Stimulated activated CD8-positive, alpha-beta memory T cell treated with anti-CD3 and anti-CD28 coated beads, Interleukin-7, amount 100 ng/mL, for 24 hours (primary cell): Measurements from ENCODE around the gene MACF1.

Experiments used
- DNase-seq: peaks from one replicate; pipeline ENCODE4 v3.0.0-alpha.2; 2020; ENCODE audit warnings: low read depth

Gene MACF1

GRCh38 chr1:39213511-39214002 lies 9.1 kb downstream of the MACF1 start:
- DNase-seq = no peak

DNA sequence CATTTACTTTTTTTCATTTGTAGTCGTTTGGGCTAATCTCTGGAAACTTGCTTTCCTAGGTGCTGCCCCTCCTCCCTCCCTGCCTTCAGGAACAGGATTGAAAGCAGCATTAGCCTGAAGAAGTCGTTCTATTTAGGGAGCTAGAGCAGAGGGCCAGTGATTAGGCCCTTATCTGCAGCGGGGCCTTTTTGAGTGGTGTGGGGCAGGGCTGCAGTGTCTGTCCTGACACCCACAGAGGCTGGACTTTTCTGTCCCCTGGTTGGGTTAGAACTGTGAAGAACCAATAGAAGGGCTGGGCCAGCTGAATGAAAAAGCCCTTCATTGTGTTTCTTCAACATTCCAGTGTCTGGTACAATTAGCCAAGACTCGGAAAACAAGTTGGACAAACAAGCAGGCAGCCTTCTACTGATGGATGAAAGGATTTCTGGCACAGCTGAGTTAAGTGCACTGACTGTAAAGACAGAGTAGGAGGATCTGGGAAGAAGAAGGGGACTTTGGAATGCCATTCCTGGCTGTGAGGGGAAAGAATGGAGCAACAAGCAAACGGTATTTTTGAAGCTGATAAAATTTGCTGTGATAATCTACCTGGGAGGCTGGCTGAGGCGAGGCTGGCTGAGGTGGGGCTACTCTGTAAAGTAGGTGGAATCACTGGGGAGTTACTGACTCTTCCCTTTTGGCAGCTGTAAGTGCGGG lies 9.7 kb downstream of the MACF1 start:
- DNase-seq = no peak

DNA sequence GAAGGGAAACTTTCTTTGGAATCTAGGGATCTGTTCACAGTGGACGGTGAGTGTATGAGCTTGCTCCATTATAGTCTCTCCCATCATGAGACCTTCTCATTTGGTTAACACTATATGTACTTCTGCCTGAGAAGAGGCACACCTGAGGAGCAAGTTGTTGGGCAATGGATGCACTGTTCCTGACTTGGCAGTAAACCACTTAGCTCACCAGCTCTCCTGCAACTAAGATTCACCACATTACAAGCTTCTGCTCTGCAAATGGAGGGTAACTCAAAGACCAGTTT lies 10.2 kb downstream of the MACF1 start:
- no peak for DNase-seq

DNA sequence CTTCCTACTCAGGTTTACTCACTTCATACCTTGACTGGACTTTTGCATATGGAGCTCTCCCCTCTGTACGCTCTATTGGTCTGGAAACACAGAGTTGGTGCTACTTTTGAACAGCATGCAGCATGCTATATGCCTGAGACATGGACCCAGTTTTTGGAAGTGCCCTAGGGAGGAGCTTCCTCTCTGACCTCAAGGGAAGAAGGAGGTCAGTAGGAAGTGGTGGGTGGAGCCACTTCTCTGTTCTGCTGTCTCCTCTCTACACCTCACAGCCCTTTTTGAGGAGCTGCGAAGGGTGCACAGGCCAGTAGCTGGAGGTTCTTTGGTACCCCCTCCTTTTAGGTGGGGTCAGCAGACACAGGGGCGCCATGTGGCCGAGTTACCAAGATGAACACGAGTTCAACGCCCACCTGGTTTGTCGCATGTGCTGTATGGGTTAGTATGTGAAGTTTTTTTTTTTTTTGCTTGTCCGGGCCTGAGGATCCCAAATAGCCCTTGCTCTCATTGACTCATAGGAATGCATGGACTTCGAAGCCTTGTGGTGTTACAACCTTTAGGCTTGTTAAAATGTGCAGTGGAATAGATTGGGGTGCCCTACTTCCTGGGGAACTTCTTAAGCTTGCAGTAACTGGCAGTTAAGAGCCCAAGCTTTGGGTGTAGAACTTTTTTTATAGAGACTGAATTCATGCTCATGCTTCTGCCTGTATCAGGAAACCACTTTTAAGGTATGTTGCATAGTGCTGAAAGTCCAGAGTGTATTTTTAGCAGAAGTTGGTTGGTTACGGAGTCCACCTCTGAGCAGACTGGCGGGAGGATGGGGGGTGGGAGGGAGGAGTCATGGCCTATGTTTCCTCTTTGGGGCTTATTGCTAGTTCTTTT lies 10.7 kb downstream of the MACF1 start:
- DNase-seq = no peak

- DNase-seq = no peak
Observed at GRCh38 chr1:39216771-39217170, 12.3 kb downstream of the MACF1 start.

- no peak for DNase-seq
Observed at GRCh38 chr1:39220891-39221870, 16.7 kb downstream of the MACF1 start.

- DNase-seq = no peak
Observed at GRCh38 chr1:39224295-39224829, 19.9 kb downstream of the MACF1 start.

DNA sequence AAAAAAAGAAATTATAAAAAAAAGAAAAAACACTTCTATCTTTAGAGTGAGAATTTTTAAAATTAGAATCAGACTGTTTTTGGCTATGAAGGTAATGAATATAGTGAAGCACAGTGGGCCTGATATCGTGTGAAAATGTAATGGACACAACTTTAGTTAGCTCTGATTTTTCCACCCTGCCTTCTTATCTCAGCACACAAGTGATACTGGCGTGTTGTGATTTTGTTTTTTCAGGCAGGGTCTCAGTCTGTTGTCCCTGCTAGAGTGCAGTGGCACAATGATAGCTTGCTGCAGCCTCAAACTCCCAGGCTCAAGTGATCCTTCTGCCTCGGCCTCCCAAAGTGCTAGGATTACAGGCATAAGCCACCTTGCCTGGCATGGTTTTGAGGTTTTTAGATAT lies 22.3 kb downstream of the MACF1 start:
- no peak for DNase-seq

GRCh38 chr1:39228252-39228651 lies 23.8 kb downstream of the MACF1 start:
- DNase-seq = no peak

DNA sequence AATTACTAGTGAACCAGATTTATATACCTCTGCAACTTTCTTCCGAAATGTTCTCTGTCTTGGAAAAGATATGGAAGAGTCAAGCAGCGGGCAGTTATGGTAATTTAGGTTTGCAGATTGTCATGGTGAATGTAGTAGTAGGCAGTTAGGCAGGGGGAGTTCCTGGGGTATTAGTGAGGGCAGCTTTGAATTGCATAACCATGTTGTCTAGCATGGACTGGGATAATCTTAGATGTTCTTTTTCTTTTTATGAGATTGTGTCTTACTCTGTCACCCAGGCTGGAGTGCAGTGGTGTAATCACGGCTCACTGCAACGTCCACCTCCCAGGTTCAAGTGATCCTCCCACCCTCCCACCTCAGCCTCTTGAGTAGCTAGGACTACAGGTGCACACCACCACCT lies 25.0 kb downstream of the MACF1 start:
- DNase-seq = no peak

DNA sequence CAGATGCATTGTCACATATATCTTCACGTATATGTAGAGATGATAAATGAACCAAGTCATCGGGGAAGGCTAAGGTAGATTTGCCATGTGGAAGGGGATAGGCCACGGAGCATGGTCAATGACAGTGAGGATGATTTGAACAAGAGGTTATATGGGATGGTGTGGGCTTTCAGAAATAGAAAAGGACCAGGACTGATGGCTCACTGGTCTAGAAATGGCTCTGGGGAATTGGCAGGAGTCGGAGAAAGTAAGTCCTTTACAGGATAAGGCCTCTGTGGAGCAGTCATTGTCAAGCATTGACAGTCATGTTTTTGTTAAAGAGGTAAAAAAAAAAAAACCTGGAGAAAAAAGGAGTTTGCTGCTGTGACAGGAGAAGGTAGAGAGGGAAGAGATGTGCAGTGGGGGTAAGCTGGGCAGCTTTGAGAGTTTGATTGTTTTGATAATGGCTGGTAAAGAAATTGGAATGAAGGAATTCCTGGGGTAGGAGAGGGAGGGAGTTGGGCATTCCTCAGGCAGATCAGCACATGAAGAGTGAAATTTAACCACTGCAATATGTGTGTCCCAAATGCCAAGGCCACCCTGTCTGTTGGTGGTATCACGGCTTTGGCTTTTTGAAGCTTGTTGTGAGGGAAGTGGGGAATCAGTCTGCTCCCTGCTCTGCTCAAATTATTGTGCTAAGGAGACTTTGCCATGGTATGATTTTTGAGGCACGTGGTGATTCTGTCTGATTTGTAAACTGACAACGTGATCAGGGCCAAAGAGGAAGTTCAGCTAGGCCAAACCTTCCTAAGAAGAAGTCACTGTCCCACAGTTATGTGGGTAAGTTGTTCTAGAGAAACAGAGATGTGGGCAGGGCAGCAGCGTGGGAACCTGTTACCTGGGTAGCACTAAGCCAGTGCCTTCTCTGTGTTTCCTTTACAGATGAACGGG lies 26.0 kb downstream of the MACF1 start:
- DNase-seq = no peak

DNA sequence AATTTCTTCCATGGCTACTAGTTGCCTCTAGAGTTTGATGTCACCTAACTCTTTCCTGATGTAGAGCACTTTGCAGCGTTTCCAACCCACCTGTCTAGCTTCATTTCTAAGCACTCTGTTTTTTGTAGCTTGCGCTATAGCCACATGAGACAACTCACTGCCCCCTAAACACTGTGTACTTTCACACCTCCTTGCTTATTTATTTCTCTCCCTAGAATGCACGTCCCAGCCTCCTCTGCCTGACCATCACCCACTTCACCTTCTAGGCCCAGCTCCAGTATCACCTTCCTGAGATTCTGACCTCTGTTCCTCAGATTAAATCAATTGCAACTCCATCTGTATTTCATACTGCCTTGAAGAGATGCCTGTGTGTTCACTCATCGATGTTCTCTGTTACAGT lies 32.5 kb downstream of the MACF1 start:
- DNase-seq = no peak

DNA sequence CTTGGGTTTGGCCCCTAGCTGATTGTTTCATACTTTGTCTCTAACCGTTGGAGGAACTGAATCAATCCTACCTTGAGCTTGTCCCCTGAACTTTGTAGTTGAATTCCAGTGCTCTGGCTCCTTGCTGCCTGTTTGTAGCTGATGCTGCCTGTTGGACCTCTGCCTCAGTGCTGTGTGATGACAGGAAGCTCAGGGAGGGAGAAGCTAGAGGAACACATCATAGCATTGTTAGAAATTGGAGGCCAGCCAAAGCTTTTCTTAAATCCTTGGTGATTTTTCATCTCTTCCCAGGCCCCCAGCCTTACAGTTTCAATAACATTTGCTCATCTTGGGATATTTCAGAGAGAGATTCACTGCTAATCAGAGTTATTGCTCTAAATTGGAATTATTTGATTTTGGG lies 34.0 kb downstream of the MACF1 start:
- no peak for DNase-seq

DNA sequence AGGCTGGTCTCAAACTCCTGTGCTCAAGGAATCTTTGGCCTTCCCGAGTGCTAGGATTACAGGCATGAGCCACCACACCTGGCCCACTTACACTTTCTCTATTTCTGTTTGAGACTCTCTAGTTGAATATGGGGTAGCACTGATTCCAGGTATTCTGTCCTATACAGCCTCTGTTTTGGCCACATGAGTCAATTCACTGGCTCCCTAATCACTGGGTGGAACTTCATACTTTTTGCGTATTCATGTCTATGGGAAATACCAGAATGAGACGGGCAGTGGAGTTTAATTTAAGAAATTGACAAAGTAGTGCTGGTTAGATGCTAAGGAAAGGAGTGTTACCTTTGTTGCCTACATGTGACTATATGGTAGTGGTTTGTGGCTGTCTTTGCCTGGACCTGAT lies 35.5 kb downstream of the MACF1 start:
- no peak for DNase-seq

DNA sequence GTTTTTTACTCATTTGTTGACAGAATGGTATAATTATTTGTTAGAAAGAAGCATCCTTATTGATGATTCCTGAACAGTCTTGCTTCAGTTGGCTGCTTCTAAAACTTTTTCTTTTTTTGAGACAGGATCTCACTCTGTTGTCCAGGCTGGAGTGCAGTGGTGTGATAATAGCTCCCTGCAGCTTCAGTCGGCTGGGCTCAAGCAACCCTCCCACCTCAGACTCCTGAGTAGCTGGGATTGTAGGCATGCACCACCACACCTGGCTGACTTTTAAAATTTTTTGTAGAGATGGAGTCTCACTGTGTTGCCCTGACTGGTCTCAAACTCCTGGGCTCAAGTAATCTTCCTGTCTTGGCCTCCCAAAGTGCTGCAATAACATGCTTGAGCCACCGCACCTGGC lies 38.8 kb downstream of the MACF1 start:
- no peak for DNase-seq

- DNase-seq = no peak
Observed at GRCh38 chr1:39250460-39251240, 46.2 kb downstream of the MACF1 start.

GRCh38 chr1:39255222-39255621 lies 50.7 kb downstream of the MACF1 start:
- no peak for DNase-seq

DNA sequence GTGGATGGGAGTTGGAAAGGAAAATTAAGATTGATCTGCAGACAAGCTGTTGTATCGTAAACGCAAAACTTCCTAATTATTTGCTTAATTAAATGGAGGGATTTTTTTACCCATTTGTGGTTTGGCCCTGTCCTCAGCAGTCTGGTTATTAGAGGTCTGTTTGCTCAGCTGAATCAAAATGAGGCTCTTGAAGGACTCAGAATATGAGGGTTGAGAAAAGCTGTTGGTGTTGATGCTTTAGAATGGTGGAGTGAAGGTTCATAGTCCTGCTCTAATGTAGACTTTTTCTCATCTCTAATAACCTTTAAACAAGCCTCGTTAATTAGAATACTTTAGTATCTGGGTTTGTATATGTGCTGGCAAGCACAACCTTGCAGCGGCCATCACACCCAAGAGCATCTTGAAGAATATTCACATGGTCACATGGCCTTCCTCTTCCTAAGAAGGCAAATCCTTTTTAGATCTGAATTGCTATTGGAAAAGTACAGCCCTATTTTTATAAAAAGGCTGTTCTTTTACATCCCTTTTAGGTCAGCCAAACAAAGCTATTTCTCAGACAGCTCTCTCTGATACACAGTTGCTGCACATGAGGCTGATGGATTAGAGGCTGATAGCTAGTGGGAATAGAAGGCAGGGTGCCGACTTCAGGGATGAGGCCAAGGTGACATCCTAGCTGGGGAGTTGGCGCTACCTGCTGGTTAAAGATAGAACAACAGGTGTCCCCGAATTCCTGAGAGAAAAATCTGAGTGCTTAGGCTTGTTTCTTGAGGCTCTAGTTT lies 53.8 kb downstream of the MACF1 start:
- DNase-seq = peak; percentile 43

- DNase-seq = no peak
Observed at GRCh38 chr1:39258925-39259244, 54.4 kb downstream of the MACF1 start.
